Mucosa of descending colon (tissue), 3 donors: ENCODE results near the gene CSF3R. TPM values are rescaled to one million over a fixed set of nuclear protein-coding genes. Genes with fewer than 3 reads are reported as not detected.

ENCODE experiments used
- ATAC-seq: fragments of 200-7000 bp; cut with Tn5 transposase; one replicate; pipeline ENCODE4 v1.9.1; 2020; ENCODE audit warnings: mild to moderate bottlenecking, moderate library complexity
- DNase-seq, 3 donors: peaks; one replicate each; pipeline ENCODE4 v3.0.0-alpha.2; 2020
- H3K36me3 ChIP-seq: fragments of 200-600 bp; one replicate; pipeline ENCODE4 v1.8.0; 2021; ENCODE audit warnings: low read depth, mild to moderate bottlenecking
- H3K4me1 ChIP-seq: fragments of 200-600 bp; one replicate; pipeline ENCODE4 v1.8.0; 2021; ENCODE audit warnings: low read depth, mild to moderate bottlenecking
- H3K4me3 ChIP-seq: fragments of 200-600 bp; one replicate; pipeline ENCODE4 v1.8.0; 2021; ENCODE audit warnings: mild to moderate bottlenecking
- H3K9me3 ChIP-seq: fragments of 200-600 bp; one replicate; pipeline ENCODE4 v1.8.0; 2021; ENCODE audit warnings: mild to moderate bottlenecking
- CTCF ChIP-seq: fragments of 200-600 bp; IDR thresholded peaks from one replicate; pipeline ENCODE4 v1.8.0; 2022; ENCODE audit warnings: antibody characterized with exemption, mild to moderate bottlenecking
- intact Hi-C, 2 donors: fragments of 100-400 bp; cut with DNase I in 1 of 2; cut with micrococcal nuclease in 1 of 2; formaldehyde crosslinking; loops; one replicate each; pipeline versions ENCODE4 v1.11.0 to v1.11.1; 2022; cut with DNase I, micrococcal nuclease
- total RNA-seq, 3 donors: library from RNA; stranded (reverse); fragmentation: NEBNext Ultra II Directional in 2 of 3; extraction: Animal tissue kit (Norgen Biotek cat#: 25700) in 2 of 3; gene quantifications; one replicate each; pipeline versions ENCODE4 v1.2.1 to v1.2.4, GENCODE V29; 2021 to 2023
- donor health status: DM: no; HTN: no; CAD: no; lungs with moderate emphysema.
- donor health status: DM: no; HTN: no; CAD: no.
- donor health status: DM: no; HTN: yes; CAD: no.

Gene CSF3R
- total RNA-seq, 3 donors from 2014 or later, result 1.4 to 7.7 (median 4.7) TPM

GRCh38 chr1:36465731-36466369, 16.9 kb downstream of the CSF3R start:
- no peak for TF ChIP-seq CTCF
- ATAC-seq, result no peak
- no peak overlapping the region for H3K4me3 ChIP-seq
- no peaks in the 10 kb centered on the region for H3K9me3 ChIP-seq
- DNase-seq, result no peak
- H3K4me1 ChIP-seq, result peaks cover 7% of the 10 kb centered on the region
- H3K36me3 ChIP-seq, result no peaks in the 10 kb centered on the region
- intact Hi-C loops, result no loop called here

GRCh38 chr1:36464605-36465393, 17.9 kb downstream of the CSF3R start:
- H3K36me3 ChIP-seq, result no peaks in the 10 kb centered on the region
- H3K4me1 ChIP-seq, result peaks cover 7% of the 10 kb centered on the region
- H3K4me3 ChIP-seq, result peak overlapping the region; percentile 85
- peak; percentile 47 for ATAC-seq
- TF ChIP-seq CTCF, result no peak
- DNase-seq, result no peak
- H3K9me3 ChIP-seq, result no peaks in the 10 kb centered on the region
- intact Hi-C loops, result no loop called here

GRCh38 chr1:36463803-36464604, 18.7 kb downstream of the CSF3R start, which contains the start of gene MRPS15:
Gene MRPS15, minus strand, starts transcription at chr1:36464384. Its CDS starts 109 bp downstream, at chr1:36464275.
- Histone ChIP-seq H3K4me1 (peaks cover 7% of the 10 kb centered on the region), H3K4me3 (peak within 1 kb of the TSS; percentile 85), H3K9me3 (no peaks in the 10 kb centered on the region), H3K36me3 (no peaks in the 10 kb centered on the region)
- ATAC-seq, result peak; percentile 99
- intact Hi-C loops, result no loop called here
- peak; percentile 96 to 98 (median 97) for DNase-seq
- TF ChIP-seq CTCF, result no peak

- peak overlapping the region; percentile 85 for H3K4me3 ChIP-seq
- ATAC-seq, result peak; percentile 20
- H3K9me3 ChIP-seq, result no peaks in the 10 kb centered on the region
- intact Hi-C loops, result no loop called here
- DNase-seq, result no peak
- peaks cover 7% of the 10 kb centered on the region for H3K4me1 ChIP-seq
- H3K36me3 ChIP-seq, result no peaks in the 10 kb centered on the region
- TF ChIP-seq CTCF, result no peak
Measured at GRCh38 chr1:36463463-36463802, 19.3 kb downstream of the CSF3R start.

GRCh38 chr1:36458910-36459309, 23.8 kb downstream of the CSF3R start:
- TF ChIP-seq CTCF, result no peak
- DNase-seq, result no peak
- Histone ChIP-seq H3K4me1 (peaks cover 7% of the 10 kb centered on the region), H3K9me3 (no peaks in the 10 kb centered on the region), H3K4me3 (no peak overlapping the region), H3K36me3 (peaks cover 7% of the 10 kb centered on the region)
- intact Hi-C loops, result no loop called here
- no peak for ATAC-seq
